Measurements from ENCODE around the gene DUSP10. TPM values are rescaled to one million over a fixed set of nuclear protein-coding genes. Genes with fewer than 3 reads are reported as not detected.

Gene DUSP10
- total RNA-seq, 1 experiment from 2014 or later = 1.7 TPM

DNA sequence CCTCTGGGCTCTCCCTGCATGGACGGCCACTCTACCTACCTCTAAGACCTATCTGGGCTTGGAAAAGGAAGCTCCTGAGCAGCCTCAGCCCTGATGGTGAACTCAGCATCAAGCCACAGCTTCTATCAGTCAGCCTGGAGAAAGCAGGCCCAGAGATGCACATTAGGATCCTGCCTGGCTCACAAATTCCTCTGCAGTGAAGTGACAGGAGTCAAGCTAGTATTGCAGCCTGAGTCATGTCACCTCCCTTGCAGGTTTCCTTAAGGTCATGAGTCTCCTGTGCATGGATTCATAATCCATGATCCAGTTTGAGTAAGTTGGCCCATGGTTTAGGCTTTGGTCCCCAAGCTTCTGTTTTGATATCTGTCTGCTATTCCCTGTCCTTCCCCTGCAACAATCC, 37.9 kb upstream of the DUSP10 start:
- Histone ChIP-seq H3K27me3 (ENCODE audit: insufficient read depth, low read length) (no peaks in the 10 kb centered on the region), H3K27ac (ENCODE audit: low read depth, low read length) (no peak overlapping the region), H3K9ac (ENCODE audit: low read length) (no peak overlapping the region), H3K9me3 (ENCODE audit: control insufficient read depth in 1 of 2, insufficient read depth in 1 of 2, low read depth in 1 of 2, low read length in 2 of 2) (no peaks in the 10 kb centered on the region), H3K9me2 (ENCODE audit: insufficient read depth) (no peaks in the 10 kb centered on the region), H3K79me2 (ENCODE audit: insufficient read depth, low read length) (no peaks in the 10 kb centered on the region), H3K4me2 (ENCODE audit: low read length) (no peak overlapping the region), H4K20me1 (ENCODE audit: insufficient read depth) (no peaks in the 10 kb centered on the region), H2AFZ (ENCODE audit: low read depth, low read length, poor library complexity, severe bottlenecking) (no peak overlapping the region), H3K36me3 (ENCODE audit: control insufficient read depth in 1 of 2, insufficient read depth in 2 of 2, low read length in 2 of 2) (no peaks in the 10 kb centered on the region), H3K4me1 (ENCODE audit: control insufficient read depth in 1 of 2, insufficient read depth in 2 of 2, low read length in 2 of 2) (no peaks in the 10 kb centered on the region), H3K4me3 (replicated peaks in 1 of 2; ENCODE audit: low read depth in 1 of 2, low read length in 2 of 2) (no peak overlapping the region)
- intact Hi-C loops (cut with micrococcal nuclease) = no loop called here
- TF ChIP-seq CBX3 (IDR thresholded peaks at IDR 0.05; ENCODE audit: low read depth) (no peak), CEBPB (IDR thresholded peaks at IDR 0.05; ENCODE audit: low read depth) (no peak), TCF7L2 (IDR thresholded peaks at IDR 0.05; ENCODE audit: borderline replicate concordance, extremely low read depth, insufficient read depth, insufficient read length) (no peak), YY1 (IDR thresholded peaks at IDR 0.05; ENCODE audit: extremely low read depth, insufficient replicate concordance, low read depth, low read length) (no peak), EZH2phosphoT487 (IDR thresholded peaks at IDR 0.05; ENCODE audit: borderline replicate concordance) (no peak)
- TF ChIP-seq, protein P1, sequence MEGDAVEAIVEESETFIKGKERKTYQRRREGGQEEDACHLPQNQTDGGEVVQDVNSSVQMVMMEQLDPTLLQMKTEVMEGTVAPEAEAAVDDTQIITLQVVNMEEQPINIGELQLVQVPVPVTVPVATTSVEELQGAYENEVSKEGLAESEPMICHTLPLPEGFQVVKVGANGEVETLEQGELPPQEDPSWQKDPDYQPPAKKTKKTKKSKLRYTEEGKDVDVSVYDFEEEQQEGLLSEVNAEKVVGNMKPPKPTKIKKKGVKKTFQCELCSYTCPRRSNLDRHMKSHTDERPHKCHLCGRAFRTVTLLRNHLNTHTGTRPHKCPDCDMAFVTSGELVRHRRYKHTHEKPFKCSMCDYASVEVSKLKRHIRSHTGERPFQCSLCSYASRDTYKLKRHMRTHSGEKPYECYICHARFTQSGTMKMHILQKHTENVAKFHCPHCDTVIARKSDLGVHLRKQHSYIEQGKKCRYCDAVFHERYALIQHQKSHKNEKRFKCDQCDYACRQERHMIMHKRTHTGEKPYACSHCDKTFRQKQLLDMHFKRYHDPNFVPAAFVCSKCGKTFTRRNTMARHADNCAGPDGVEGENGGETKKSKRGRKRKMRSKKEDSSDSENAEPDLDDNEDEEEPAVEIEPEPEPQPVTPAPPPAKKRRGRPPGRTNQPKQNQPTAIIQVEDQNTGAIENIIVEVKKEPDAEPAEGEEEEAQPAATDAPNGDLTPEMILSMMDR (IDR thresholded peaks at IDR 0.05 in 2 of 3, conservative IDR thresholded peaks at IDR 0.05 in 1 of 3; ENCODE audit: borderline replicate concordance in 1 of 3, insufficient read depth in 1 of 3, low read depth in 2 of 3, low read length in 2 of 3) = no peak
- TF ChIP-seq, protein P2, sequence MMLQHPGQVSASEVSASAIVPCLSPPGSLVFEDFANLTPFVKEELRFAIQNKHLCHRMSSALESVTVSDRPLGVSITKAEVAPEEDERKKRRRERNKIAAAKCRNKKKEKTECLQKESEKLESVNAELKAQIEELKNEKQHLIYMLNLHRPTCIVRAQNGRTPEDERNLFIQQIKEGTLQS (IDR thresholded peaks at IDR 0.05) = no peak
- BruUV-seq (replicated peaks) = no TSS peak
- DNase-seq (ENCODE audit: low read depth, low spot score) (no peak), ATAC-seq (no peak)
- CTCF ChIA-PET = no interaction called here
- POLR2A ChIA-PET = no interaction called here
- RAD21 ChIA-PET (ENCODE audit: low non-redundant PET in 1 of 2, low total read pairs in 2 of 2, uncharacterized antibody in 2 of 2, unreplicated experiment in 2 of 2) = no interaction called here

All from HCT116 (cell line).